ENCODE measurements around the gene NOXO1. TPM values are rescaled to one million over a fixed set of nuclear protein-coding genes. Genes with fewer than 3 reads are reported as not detected.

The NOXO1 gene
- total and polyA plus RNA-seq, 9 of the 15 experiments (the other 6 are each of a cell fraction or from before 2014, with no cell fraction given), result not detected

DNA sequence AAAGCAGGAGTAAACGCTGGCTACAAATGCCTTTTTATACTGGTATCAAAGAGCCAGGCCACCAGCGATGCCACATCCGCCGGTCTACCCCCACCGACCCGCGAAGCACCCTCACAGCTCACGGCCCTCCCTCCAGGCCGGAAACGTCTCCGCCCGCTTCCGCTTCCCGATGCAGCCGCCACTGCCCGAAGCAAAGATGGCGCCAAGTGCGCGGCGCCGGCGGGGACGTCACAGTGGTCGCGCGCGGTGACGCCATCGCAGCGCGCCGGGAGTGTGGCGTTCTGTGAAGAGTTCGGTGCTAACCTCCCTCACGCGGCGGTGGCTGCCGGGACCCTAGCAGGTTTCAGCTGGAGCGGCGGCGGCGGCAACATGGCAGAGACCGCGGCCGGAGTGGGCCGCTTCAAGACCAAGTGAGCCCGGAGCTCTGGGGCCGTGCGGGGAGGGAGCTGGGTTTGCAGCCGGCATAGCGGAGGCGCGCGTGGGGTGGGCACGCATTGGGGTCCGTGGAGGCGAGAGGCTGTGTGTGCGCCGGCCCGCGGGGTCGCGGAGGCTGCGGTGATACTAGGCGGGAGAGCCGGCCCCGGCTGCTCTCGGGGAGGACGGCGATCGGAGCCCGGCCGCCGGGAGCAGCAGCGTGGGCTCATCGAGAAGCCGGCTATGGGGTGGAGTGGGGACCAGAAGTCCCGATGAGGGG lies 9.3 kb downstream of the NOXO1 start, which contains the start of gene TBL3 (continued):
- TF ChIP-seq, protein P1, sequence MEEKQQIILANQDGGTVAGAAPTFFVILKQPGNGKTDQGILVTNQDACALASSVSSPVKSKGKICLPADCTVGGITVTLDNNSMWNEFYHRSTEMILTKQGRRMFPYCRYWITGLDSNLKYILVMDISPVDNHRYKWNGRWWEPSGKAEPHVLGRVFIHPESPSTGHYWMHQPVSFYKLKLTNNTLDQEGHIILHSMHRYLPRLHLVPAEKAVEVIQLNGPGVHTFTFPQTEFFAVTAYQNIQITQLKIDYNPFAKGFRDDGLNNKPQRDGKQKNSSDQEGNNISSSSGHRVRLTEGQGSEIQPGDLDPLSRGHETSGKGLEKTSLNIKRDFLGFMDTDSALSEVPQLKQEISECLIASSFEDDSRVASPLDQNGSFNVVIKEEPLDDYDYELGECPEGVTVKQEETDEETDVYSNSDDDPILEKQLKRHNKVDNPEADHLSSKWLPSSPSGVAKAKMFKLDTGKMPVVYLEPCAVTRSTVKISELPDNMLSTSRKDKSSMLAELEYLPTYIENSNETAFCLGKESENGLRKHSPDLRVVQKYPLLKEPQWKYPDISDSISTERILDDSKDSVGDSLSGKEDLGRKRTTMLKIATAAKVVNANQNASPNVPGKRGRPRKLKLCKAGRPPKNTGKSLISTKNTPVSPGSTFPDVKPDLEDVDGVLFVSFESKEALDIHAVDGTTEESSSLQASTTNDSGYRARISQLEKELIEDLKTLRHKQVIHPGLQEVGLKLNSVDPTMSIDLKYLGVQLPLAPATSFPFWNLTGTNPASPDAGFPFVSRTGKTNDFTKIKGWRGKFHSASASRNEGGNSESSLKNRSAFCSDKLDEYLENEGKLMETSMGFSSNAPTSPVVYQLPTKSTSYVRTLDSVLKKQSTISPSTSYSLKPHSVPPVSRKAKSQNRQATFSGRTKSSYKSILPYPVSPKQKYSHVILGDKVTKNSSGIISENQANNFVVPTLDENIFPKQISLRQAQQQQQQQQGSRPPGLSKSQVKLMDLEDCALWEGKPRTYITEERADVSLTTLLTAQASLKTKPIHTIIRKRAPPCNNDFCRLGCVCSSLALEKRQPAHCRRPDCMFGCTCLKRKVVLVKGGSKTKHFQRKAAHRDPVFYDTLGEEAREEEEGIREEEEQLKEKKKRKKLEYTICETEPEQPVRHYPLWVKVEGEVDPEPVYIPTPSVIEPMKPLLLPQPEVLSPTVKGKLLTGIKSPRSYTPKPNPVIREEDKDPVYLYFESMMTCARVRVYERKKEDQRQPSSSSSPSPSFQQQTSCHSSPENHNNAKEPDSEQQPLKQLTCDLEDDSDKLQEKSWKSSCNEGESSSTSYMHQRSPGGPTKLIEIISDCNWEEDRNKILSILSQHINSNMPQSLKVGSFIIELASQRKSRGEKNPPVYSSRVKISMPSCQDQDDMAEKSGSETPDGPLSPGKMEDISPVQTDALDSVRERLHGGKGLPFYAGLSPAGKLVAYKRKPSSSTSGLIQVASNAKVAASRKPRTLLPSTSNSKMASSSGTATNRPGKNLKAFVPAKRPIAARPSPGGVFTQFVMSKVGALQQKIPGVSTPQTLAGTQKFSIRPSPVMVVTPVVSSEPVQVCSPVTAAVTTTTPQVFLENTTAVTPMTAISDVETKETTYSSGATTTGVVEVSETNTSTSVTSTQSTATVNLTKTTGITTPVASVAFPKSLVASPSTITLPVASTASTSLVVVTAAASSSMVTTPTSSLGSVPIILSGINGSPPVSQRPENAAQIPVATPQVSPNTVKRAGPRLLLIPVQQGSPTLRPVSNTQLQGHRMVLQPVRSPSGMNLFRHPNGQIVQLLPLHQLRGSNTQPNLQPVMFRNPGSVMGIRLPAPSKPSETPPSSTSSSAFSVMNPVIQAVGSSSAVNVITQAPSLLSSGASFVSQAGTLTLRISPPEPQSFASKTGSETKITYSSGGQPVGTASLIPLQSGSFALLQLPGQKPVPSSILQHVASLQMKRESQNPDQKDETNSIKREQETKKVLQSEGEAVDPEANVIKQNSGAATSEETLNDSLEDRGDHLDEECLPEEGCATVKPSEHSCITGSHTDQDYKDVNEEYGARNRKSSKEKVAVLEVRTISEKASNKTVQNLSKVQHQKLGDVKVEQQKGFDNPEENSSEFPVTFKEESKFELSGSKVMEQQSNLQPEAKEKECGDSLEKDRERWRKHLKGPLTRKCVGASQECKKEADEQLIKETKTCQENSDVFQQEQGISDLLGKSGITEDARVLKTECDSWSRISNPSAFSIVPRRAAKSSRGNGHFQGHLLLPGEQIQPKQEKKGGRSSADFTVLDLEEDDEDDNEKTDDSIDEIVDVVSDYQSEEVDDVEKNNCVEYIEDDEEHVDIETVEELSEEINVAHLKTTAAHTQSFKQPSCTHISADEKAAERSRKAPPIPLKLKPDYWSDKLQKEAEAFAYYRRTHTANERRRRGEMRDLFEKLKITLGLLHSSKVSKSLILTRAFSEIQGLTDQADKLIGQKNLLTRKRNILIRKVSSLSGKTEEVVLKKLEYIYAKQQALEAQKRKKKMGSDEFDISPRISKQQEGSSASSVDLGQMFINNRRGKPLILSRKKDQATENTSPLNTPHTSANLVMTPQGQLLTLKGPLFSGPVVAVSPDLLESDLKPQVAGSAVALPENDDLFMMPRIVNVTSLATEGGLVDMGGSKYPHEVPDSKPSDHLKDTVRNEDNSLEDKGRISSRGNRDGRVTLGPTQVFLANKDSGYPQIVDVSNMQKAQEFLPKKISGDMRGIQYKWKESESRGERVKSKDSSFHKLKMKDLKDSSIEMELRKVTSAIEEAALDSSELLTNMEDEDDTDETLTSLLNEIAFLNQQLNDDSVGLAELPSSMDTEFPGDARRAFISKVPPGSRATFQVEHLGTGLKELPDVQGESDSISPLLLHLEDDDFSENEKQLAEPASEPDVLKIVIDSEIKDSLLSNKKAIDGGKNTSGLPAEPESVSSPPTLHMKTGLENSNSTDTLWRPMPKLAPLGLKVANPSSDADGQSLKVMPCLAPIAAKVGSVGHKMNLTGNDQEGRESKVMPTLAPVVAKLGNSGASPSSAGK (IDR thresholded peaks at IDR 0.05), result peak; percentile 48; the same call in 1 of the 2 replicates
- no peak for TF ChIP-seq TCF7L2 (IDR thresholded peaks at IDR 0.05; ENCODE audit: low read depth, low read length)
- peak; percentile 98 for TF ChIP-seq GABPB1 (CRISPR knock-in tag; IDR thresholded peaks at IDR 0.05)
- TF ChIP-seq, protein P2, sequence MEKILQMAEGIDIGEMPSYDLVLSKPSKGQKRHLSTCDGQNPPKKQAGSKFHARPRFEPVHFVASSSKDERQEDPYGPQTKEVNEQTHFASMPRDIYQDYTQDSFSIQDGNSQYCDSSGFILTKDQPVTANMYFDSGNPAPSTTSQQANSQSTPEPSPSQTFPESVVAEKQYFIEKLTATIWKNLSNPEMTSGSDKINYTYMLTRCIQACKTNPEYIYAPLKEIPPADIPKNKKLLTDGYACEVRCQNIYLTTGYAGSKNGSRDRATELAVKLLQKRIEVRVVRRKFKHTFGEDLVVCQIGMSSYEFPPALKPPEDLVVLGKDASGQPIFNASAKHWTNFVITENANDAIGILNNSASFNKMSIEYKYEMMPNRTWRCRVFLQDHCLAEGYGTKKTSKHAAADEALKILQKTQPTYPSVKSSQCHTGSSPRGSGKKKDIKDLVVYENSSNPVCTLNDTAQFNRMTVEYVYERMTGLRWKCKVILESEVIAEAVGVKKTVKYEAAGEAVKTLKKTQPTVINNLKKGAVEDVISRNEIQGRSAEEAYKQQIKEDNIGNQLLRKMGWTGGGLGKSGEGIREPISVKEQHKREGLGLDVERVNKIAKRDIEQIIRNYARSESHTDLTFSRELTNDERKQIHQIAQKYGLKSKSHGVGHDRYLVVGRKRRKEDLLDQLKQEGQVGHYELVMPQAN (IDR thresholded peaks at IDR 0.05; ENCODE audit: borderline replicate concordance), result peak; percentile 92
- no peak for TF ChIP-seq NFIX (CRISPR knock-in tag; IDR thresholded peaks at IDR 0.05; ENCODE audit: low read depth)
- TF ChIP-seq ZNF263 (CRISPR knock-in tag; IDR thresholded peaks at IDR 0.05; ENCODE audit: borderline replicate concordance), result peak; percentile 75
- TF ChIP-seq XRCC5 (IDR thresholded peaks at IDR 0.05; ENCODE audit: low read depth, low read length), result no peak; the same call in 1 of the 2 replicates
- TF ChIP-seq FOXJ2 (tag; IDR thresholded peaks at IDR 0.05), result no peak
- TF ChIP-seq MYC (IDR thresholded peaks at IDR 0.05; ENCODE audit: low read depth, low read length), result peak; percentile 97
- 0 out of 2 replicates have a peak, but pooled peaks have one; percentile 48 for TF ChIP-seq MYC (CRISPR knock-in tag; IDR thresholded peaks at IDR 0.05; ENCODE audit: borderline replicate concordance, low read depth)
- TF ChIP-seq ETV6 (IDR thresholded peaks at IDR 0.05; ENCODE audit: borderline replicate concordance in 1 of 2, low read depth in 2 of 2, low read length in 1 of 2), result peak in 1 of 2 experiments; percentile 35; a peak in 1 of 4 replicates
- 0 out of 2 replicates have a peak, but pooled peaks have one; percentile 28 for TF ChIP-seq ETV6 (CRISPR knock-in tag; IDR thresholded peaks at IDR 0.05; ENCODE audit: borderline replicate concordance)
- TF ChIP-seq NONO (IDR thresholded peaks at IDR 0.05; ENCODE audit: low read depth in 2 of 2, low read length in 1 of 2), result peak in 1 of 2 experiments; percentile 26; a peak in 1 of 4 replicates
- peak; percentile 96 for TF ChIP-seq EP400 (IDR thresholded peaks at IDR 0.05)

Measured in K562 (cell line).